GM21515 (cell line): ENCODE data around the gene ZNG1B.
"Not testable (repeated sequence)": the region's sequence is repeated elsewhere in the genome, so short reads cannot be mapped to it uniquely, and the experiment has no call there.

ENCODE experiments used
- ATAC-seq: cut with Tn5 transposase; IDR thresholded peaks from one replicate; pipeline ENCODE4 v1.9.1; 2021; ENCODE audit not compliant: unreplicated experiment

The ZNG1B gene

GRCh38 chr2:113437508-113438465, at the start of gene ZNG1B:
ZNG1B (plus strand) TSS chr2:113437691; CDS start chr2:113437869, 178 bp downstream.
- ATAC-seq, result not testable (repeated sequence)

DNA sequence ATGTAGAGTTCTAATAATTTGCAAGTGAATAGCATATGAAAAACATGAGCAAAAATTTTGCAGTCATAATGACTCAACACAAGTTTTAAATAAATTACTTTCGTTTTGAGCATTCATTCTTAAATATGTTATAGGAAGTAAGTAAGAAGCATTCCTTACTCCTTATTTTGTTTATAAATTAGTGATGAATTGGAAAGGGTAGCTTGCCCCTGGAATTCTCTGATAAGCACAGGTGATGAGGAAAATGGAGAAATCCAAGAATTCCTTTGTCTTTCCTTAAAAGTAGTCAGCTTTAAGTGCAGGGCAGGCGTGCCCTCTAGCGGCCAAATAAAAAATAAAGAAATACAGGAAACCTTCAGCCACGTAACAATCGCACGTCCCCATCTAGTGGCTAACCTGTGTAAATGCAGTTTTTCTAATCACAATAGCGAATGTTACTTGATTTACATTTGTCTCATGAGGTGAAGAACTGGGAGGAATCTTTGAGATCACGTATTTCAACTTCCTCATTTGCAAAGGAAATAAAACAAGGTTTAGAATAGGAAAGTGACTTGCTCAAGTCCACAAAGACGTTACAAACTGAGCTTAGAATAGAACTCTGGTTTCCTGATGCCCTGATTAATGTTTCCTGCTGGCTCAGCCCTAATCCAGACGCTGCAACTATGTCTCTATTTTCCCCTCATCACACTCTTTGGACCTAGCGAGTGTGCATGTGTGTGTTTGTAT, 47.2 kb upstream of the ZNG1B start:
- peak; percentile 86 for ATAC-seq

- ATAC-seq, result no peak
These were observed 46.4 kb upstream of the ZNG1B start for GRCh38 chr2:113391073-113391472.

- ATAC-seq, result peak; percentile 56
These were observed 31.4 kb upstream of the ZNG1B start for GRCh38 chr2:113406114-113406513.

GRCh38 chr2:113407446-113408099, 29.9 kb upstream of the ZNG1B start:
- no peak for ATAC-seq

- not testable (repeated sequence) for ATAC-seq
These were observed 25.7 kb upstream of the ZNG1B start for GRCh38 chr2:113411725-113412352.

DNA sequence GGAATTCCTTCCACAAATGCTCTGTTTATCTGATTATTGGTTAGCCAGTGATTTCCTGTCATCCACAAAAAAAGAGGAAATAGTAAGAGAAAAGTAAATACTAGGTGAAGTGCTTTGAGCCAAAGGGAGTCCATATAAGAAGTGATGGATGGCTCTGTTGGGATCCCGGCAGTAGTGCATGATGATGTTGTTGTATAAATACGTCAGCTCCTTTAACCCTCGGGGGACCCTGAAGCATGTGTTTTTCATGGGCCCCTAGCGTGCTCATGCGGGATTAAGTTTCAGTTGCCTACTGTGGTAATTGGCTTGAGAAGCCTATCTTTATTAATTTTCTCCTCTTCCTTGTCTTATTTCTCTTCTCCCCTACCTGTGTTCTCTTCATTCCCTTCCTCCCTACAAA, 24.7 kb upstream of the ZNG1B start:
- not testable (repeated sequence) for ATAC-seq

GRCh38 chr2:113431773-113432172, 5.7 kb upstream of the ZNG1B start:
- ATAC-seq, result not testable (repeated sequence)

GRCh38 chr2:113433468-113433867, 4.0 kb upstream of the ZNG1B start:
- not testable (repeated sequence) for ATAC-seq

DNA sequence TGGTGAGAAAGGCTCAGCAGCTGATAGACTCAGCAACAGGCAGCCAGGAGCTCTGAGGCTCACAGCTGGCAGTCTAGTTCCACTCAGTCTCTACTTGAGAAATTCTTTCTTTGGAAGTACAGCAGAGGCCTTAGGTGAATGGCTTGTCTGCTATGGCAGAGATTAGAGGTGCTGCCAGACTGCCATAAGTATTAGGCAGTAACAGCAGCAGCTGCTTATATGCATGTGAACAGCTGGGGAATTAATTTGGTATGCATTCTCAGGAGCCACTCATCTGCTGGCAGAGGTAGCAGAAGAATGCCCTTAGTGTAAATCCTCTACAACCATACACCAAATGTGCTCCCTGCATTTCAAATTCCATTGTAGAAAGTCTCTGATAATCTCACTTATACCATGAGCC, 28.3 kb downstream of the ZNG1B start:
- not testable (repeated sequence) for ATAC-seq

GRCh38 chr2:113476688-113477368, 39.3 kb downstream of the ZNG1B start:
- ATAC-seq, result not testable (repeated sequence)

DNA sequence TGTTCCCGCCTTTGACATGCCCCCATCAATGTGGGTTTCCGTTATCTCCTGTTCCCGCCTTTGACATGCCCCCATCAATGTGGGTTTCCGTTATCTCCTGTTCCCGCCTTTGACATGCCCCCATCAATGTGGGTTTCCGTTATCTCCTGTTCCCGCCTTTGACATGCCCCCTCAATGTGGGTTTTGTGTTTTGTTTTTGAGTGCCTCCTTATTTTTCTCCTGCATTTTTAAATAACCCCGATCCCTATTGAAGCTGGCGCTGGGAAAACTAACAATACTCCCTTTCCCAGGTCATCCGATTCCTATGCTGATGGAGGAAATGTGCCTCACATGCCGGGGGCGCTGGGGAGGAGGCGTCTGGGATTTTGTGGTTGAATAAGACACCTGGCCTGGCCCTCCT, 59.0 kb downstream of the ZNG1B start:
- not testable (repeated sequence) for ATAC-seq

DNA sequence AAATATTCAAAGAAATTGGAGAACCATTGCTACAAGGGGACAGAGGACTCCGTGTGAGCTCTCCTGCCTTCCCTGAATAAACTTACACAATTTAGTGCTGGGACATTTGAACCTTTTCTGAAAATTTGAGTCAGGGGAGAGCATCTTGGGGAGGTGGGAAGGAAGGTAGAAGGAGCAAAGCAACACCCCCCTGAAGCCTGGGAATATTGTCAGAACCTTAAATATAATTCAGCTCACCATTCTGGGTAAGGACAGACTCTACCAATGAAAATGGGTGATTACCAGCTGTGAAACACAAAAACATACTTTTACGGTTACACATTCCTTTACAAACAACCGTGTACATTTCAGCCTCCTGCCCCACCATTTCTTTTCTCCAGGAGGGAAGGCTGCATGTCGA, 60.9 kb downstream of the ZNG1B start, which contains the start of gene FOXD4L1:
FOXD4L1 (plus strand) TSS at position 301 of the 400 bp plus-strand sequence. CDS start 592 bp downstream, outside the sequence.
- ATAC-seq, result not testable (repeated sequence)

DNA sequence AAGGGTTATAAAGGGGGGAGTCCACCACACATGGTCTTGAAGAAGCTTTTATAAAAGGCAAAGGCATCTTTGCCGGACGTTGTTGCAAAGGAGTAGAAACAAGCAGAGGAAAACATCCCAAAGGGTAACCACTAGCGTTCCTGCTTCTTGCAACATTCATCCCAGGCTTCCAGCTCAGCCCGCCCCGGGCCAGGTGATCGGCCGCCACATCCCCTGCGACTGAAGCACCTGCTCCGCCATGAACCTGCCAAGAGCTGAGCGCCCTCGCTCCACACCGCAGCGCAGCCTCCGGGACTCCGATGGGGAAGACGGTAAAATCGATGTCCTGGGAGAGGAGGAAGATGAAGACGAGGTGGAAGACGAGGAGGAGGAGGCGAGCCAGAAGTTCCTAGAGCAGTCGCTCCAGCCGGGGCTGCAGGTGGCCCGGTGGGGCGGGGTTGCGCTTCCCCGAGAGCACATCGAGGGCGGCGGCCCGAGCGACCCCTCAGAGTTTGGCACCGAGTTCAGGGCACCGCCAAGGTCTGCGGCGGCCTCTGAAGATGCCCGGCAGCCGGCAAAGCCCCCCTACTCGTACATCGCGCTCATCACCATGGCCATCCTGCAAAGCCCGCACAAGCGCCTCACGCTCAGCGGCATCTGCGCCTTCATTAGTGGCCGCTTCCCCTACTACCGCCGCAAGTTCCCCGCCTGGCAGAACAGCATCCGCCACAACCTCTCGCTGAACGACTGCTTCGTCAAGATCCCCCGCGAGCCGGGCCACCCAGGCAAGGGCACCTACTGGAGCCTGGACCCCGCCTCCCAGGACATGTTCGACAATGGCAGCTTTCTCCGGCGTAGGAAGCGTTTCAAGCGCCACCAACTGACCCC, 61.8 kb downstream of the ZNG1B start:
- ATAC-seq, result not testable (repeated sequence)

DNA sequence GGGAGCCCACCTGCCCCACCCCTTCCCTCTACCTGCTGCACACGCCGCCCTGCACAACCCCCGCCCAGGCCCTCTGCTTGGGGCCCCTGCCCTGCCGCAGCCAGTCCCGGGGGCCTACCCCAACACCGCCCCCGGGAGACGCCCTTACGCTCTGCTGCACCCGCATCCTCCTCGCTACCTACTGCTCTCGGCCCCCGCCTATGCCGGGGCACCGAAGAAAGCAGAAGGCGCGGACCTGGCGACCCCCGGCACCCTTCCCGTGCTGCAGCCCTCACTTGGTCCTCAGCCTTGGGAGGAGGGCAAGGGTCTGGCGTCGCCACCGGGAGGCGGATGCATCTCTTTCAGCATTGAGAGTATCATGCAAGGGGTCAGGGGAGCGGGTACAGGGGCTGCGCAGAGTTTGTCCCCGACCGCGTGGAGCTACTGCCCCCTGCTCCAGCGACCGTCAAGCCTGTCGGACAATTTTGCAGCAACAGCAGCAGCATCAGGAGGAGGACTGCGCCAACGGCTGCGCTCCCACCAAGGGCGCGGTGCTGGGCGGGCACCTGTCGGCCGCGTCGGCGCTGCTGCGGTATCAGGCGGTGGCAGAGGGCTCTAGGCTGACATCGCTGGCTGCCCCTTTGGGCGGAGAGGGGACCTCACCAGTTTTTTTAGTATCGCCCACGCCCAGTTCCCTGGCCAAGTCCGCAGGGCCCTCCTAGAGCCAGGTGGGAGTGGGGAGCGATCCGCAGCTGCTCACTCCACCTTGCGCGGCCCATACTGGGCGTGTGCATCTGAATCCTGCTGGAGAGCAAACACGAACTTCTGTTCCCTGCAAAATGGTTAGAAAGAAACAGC, 62.6 kb downstream of the ZNG1B start:
- ATAC-seq, result not testable (repeated sequence)

- ATAC-seq, result not testable (repeated sequence)
These were observed 63.2 kb downstream of the ZNG1B start for GRCh38 chr2:113500723-113501038.

DNA sequence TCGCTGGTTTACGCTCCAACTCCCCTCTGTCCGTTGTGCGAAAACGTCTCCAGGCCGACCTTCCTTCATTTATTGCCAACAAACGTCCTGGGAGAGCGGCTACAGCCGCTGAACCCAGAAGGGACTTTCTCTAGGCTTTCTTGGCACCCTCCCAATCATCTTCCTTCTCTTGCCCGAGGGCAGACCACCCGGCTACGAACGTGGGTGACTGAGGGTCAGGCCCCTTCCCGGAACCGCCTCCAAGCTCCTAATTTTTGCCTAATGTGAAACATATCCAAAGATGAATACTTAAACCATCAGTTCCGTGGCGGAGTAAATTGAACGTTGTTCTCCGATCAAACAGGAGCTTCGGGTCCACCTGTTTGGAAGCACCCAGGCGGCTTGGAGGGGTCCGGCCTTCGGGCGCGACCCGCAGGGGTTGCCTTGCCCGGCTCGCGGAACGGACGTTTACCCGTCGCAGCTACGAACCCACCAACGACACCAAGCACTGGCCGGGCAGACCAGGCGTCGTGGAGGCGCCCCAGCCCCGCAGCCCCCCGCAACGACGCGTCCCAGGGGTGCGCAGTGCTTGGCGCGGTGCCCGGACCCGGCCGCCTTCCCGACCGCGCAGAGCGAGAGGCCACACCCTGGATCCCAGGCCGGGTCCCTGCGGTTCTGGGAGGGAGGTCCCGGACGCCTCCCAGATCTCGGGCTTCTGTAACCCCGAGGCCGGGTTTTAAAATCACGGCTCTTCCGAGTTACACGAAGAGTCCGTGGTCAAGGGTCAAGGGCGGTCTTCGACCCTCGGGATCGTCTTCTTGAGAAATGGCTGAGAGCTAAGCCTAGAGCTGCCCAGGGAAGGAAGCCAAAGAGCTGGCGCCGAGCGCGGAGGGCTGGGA, 65.0 kb downstream of the ZNG1B start:
- ATAC-seq, result peak; percentile 32
